Measurements from ENCODE around the gene CHI3L2. TPM values are rescaled to one million over a fixed set of nuclear protein-coding genes. Genes with fewer than 3 reads are reported as not detected.

The CHI3L2 gene
- total RNA-seq, 1 experiment from 2014 or later, result 0.61 TPM

GRCh38 chr1:111275780-111276433 is 48.4 kb downstream of the CHI3L2 start:
- POLR2A ChIA-PET, result no interaction called here
- TF ChIP-seq ATF3 (CRISPR knock-in tag; conservative IDR thresholded peaks at IDR 0.05) (no peak), JUN (CRISPR knock-in tag; IDR thresholded peaks at IDR 0.05) (no peak), E2F5 (CRISPR knock-in tag; IDR thresholded peaks at IDR 0.05) (no peak), ETV6 (CRISPR knock-in tag; IDR thresholded peaks at IDR 0.05) (no peak), SP1 (CRISPR knock-in tag; conservative IDR thresholded peaks at IDR 0.05) (no peak), USF2 (CRISPR knock-in tag; IDR thresholded peaks at IDR 0.05) (no peak), ESRRA (CRISPR knock-in tag; IDR thresholded peaks at IDR 0.05; ENCODE audit: borderline replicate concordance) (no peak), CTCF (IDR thresholded peaks at IDR 0.05) (no peak), TP53 (CRISPR knock-in tag; IDR thresholded peaks at IDR 0.05) (no peak), MLX (CRISPR knock-in tag; IDR thresholded peaks at IDR 0.05) (no peak), ZBTB21 (CRISPR knock-in tag; IDR thresholded peaks at IDR 0.05; ENCODE audit: borderline replicate concordance) (no peak), ZNF671 (CRISPR knock-in tag; IDR thresholded peaks at IDR 0.05) (no peak), NR1H2 (CRISPR knock-in tag; IDR thresholded peaks at IDR 0.05) (no peak), NFATC4 (CRISPR knock-in tag; IDR thresholded peaks at IDR 0.05) (no peak), ZNF232 (CRISPR knock-in tag; IDR thresholded peaks at IDR 0.05) (no peak), E2F1 (CRISPR knock-in tag; IDR thresholded peaks at IDR 0.05) (no peak), TCF7 (CRISPR knock-in tag; IDR thresholded peaks at IDR 0.05; ENCODE audit: low read depth) (no peak)
- Mint-ChIP-seq H3K9me3 (peaks cover 26% of the 10 kb centered on the region), H3K4me1 (peaks cover 23% of the 10 kb centered on the region), H3K27me3 (ENCODE audit: low read depth) (peaks cover 7% of the 10 kb centered on the region), H3K27ac (no peak overlapping the region), H3K36me3 (peaks cover 9% of the 10 kb centered on the region), H3K4me3 (no peak overlapping the region)
- no peak for DNase-seq (ENCODE audit: low spot score)
- CTCF ChIA-PET, result no interaction called here
- no peak for ATAC-seq

GRCh38 chr1:111279144-111279543 is 51.6 kb downstream of the CHI3L2 start:
- ATAC-seq (no peak), DNase-seq (ENCODE audit: low spot score) (no peak)
- H3K9me3 Mint-ChIP-seq, result peaks cover 21% of the 10 kb centered on the region
- H3K27me3 Mint-ChIP-seq (ENCODE audit: low read depth), result no peaks in the 10 kb centered on the region; the same call in 1 of the 2 replicates
- H3K36me3 Mint-ChIP-seq, result peaks cover 9% of the 10 kb centered on the region
- peaks cover 5% of the 10 kb centered on the region for H3K4me1 Mint-ChIP-seq
- POLR2A ChIA-PET, result no interaction called here
- CTCF ChIA-PET, result no interaction called here
- no peak overlapping the region for H3K27ac Mint-ChIP-seq
- H3K4me3 Mint-ChIP-seq, result no peak overlapping the region
- no peak for TF ChIP-seq NFATC4 (CRISPR knock-in tag; IDR thresholded peaks at IDR 0.05)
- TF ChIP-seq ATF3 (CRISPR knock-in tag; conservative IDR thresholded peaks at IDR 0.05), result no peak
- TF ChIP-seq ZNF671 (CRISPR knock-in tag; IDR thresholded peaks at IDR 0.05), result no peak
- no peak for TF ChIP-seq ATF1 (CRISPR knock-in tag; IDR thresholded peaks at IDR 0.05)
- TF ChIP-seq FOXP4 (CRISPR knock-in tag; IDR thresholded peaks at IDR 0.05), result no peak
- TF ChIP-seq E2F4 (CRISPR knock-in tag; IDR thresholded peaks at IDR 0.05; ENCODE audit: borderline replicate concordance, low read depth), result no peak
- no peak for TF ChIP-seq GTF2I (CRISPR knock-in tag; conservative IDR thresholded peaks at IDR 0.05)
- TF ChIP-seq TEAD1 (CRISPR knock-in tag; IDR thresholded peaks at IDR 0.05), result no peak
- TF ChIP-seq ZNF281 (CRISPR knock-in tag; IDR thresholded peaks at IDR 0.05), result no peak
- TF ChIP-seq CREB1 (CRISPR knock-in tag; IDR thresholded peaks at IDR 0.05), result no peak

Measured in WTC11 (cell line).